ENCODE measurements around the gene SH3BGRL2.

DNA sequence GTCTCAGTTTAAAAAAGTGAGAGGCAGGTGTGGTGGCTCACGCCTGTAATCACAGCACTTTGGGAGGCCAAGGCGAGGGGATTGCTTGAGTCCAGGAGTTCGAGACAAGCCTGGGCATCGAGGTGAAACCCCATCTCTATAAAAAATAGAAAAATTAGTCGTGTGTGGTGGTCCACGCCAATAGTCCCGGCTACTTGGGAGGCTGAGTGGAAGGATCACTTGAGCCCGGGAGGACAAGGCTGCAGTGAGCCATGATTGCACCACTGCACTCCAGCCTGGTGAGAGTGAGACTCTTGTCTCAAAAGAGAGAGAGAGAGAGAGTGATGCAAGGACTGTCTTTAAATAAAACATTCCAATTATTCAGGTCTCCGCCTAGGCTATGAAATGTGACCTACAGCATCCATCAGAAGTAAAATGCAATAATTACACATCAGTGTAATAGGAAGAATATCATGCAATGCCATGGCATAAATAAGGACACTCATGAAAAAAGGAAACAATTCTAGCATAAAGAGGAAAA, 81.5 kb downstream of the SH3BGRL2 start:
- TF ChIP-seq ZNF274 (IDR thresholded peaks at IDR 0.05; ENCODE audit: low read depth, low read length), result no peak
- no peak for TF ChIP-seq SUZ12 (IDR thresholded peaks at IDR 0.05; ENCODE audit: extremely low read depth, insufficient read depth, insufficient read length)

Data from NT2/D1 (cell line).